ENCODE results near the gene ENGASE. TPM values are rescaled to one million over a fixed set of nuclear protein-coding genes. Genes with fewer than 3 reads are reported as not detected.

Gene ENGASE
- total and polyA plus RNA-seq, 2 donors (not counting 1 experiment from before 2014, with no cell fraction given) = 92.1 to 122 TPM

GRCh38 chr17:79039171-79039570 lies 35.5 kb upstream of the ENGASE start:
- H3K9ac ChIP-seq (ENCODE audit: low read length) = no peak overlapping the region
- WGBS (ENCODE audit: insufficient coverage) = 93% methylated on average over 5 of the region's 8 CpGs
- intact Hi-C loops (cut with micrococcal nuclease) = no loop called here
- H3K36me3 ChIP-seq (replicated peaks in 1 of 2; ENCODE audit: control extremely low read depth in 1 of 2, control insufficient read depth in 1 of 2, extremely low read depth in 1 of 2, insufficient read depth in 2 of 2, low read length in 1 of 2) = no peaks in the 10 kb centered on the region
- no peaks in the 10 kb centered on the region for H3K9me3 ChIP-seq (ENCODE audit: control extremely low read depth in 1 of 3, control insufficient read depth in 2 of 3, insufficient read depth in 1 of 3, low read length in 2 of 3)
- peaks cover 10% of the 10 kb centered on the region for H3K27me3 Mint-ChIP-seq
- H2AFZ ChIP-seq (ENCODE audit: insufficient read depth, low read depth, low read length, poor library complexity, severe bottlenecking) = no peak overlapping the region
- no peaks in the 10 kb centered on the region for H3K9me3 Mint-ChIP-seq (ENCODE audit: insufficient read depth)
- H3K4me1 Mint-ChIP-seq = no peaks in the 10 kb centered on the region
- ChIA-PET CTCF (interaction anchor here (1.9 kb wide), 1 partner anchor 48 kb away, joined by 4 read pairs; no protein-coding TSS in a partner anchor), POLR2A (no interaction called here)
- H3K27ac Mint-ChIP-seq = no peak overlapping the region
- ATAC-seq (ENCODE audit: low read depth) (no peak), DNase-seq (no peak)
- H3K4me3 ChIP-seq (ENCODE audit: control extremely low read depth in 1 of 5, extremely low read depth in 1 of 5, insufficient read depth in 1 of 5, low read depth in 2 of 5, low read length in 4 of 5) = no peak overlapping the region
- H3K79me2 ChIP-seq (ENCODE audit: control insufficient read depth, insufficient read depth, low read length) = no peaks in the 10 kb centered on the region
- H4K20me1 ChIP-seq (ENCODE audit: control insufficient read depth, insufficient read depth, low read length, poor library complexity, severe bottlenecking) = no peaks in the 10 kb centered on the region
- H3K4me2 ChIP-seq (replicated peaks; ENCODE audit: low read depth, low read length, poor library complexity, severe bottlenecking) = no peak overlapping the region
- no peaks in the 10 kb centered on the region for H3K4me1 ChIP-seq (ENCODE audit: control insufficient read depth in 2 of 2, insufficient read depth in 2 of 2, low read length in 2 of 2)
- peaks cover 0 to 3% (median 0%) of the 10 kb centered on the region in 4 experiments for H3K27me3 ChIP-seq (replicated peaks in 1 of 4; ENCODE audit: control extremely low read depth in 1 of 4, control insufficient read depth in 3 of 4, insufficient read depth in 4 of 4, low read length in 3 of 4)
- H3K27ac ChIP-seq (ENCODE audit: low read length in 2 of 2) = no peak overlapping the region
- H3K4me3 Mint-ChIP-seq = no peak overlapping the region
- TF ChIP-seq EZH2 (IDR thresholded peaks at IDR 0.05; ENCODE audit: borderline replicate concordance, insufficient read depth, low read depth, low read length, poor library complexity, severe bottlenecking) (no peak), CTCF (IDR thresholded peaks at IDR 0.05) (no peak)

- Histone ChIP-seq H3K9ac (ENCODE audit: low read length) (no peak overlapping the region), H3K27me3 (replicated peaks in 1 of 4; ENCODE audit: control extremely low read depth in 1 of 4, control insufficient read depth in 3 of 4, insufficient read depth in 4 of 4, low read length in 3 of 4) (peaks cover 0 to 8% (median 0%) of the 10 kb centered on the region in 4 experiments), H3K4me1 (ENCODE audit: control insufficient read depth in 2 of 2, insufficient read depth in 2 of 2, low read length in 2 of 2) (no peaks in the 10 kb centered on the region), H3K4me2 (replicated peaks; ENCODE audit: low read depth, low read length, poor library complexity, severe bottlenecking) (no peak overlapping the region), H2AFZ (ENCODE audit: insufficient read depth, low read depth, low read length, poor library complexity, severe bottlenecking) (no peak overlapping the region), H4K20me1 (ENCODE audit: control insufficient read depth, insufficient read depth, low read length, poor library complexity, severe bottlenecking) (no peaks in the 10 kb centered on the region), H3K9me3 (ENCODE audit: control extremely low read depth in 1 of 3, control insufficient read depth in 2 of 3, insufficient read depth in 1 of 3, low read length in 2 of 3) (no peaks in the 10 kb centered on the region), H3K4me3 (ENCODE audit: control extremely low read depth in 1 of 5, extremely low read depth in 1 of 5, insufficient read depth in 1 of 5, low read depth in 2 of 5, low read length in 4 of 5) (no peak overlapping the region), H3K79me2 (ENCODE audit: control insufficient read depth, insufficient read depth, low read length) (no peaks in the 10 kb centered on the region), H3K27ac (ENCODE audit: low read length in 2 of 2) (no peak overlapping the region), H3K36me3 (replicated peaks in 1 of 2; ENCODE audit: control extremely low read depth in 1 of 2, control insufficient read depth in 1 of 2, extremely low read depth in 1 of 2, insufficient read depth in 2 of 2, low read length in 1 of 2) (no peaks in the 10 kb centered on the region)
- ATAC-seq (ENCODE audit: low read depth) (no peak), DNase-seq (no peak)
- Mint-ChIP-seq H3K4me3 (no peak overlapping the region), H3K4me1 (no peaks in the 10 kb centered on the region), H3K9me3 (ENCODE audit: insufficient read depth) (no peaks in the 10 kb centered on the region), H3K27ac (no peak overlapping the region), H3K27me3 (peaks cover 15% of the 10 kb centered on the region)
- POLR2A ChIA-PET = no interaction called here
- 90% methylated on average over 6 of the region's 6 CpGs for WGBS (ENCODE audit: insufficient coverage)
- intact Hi-C loops (cut with micrococcal nuclease) = loop anchor here (10.0 kb wide), 1 partner anchor 45 kb away; no protein-coding TSS in a partner anchor
- CTCF ChIA-PET = interaction anchor here (1.3 kb wide), 1 partner anchor 353 kb away, joined by 5 read pairs; no protein-coding TSS in a partner anchor
- no peak for TF ChIP-seq CTCF (IDR thresholded peaks at IDR 0.05)
- no peak for TF ChIP-seq EZH2 (IDR thresholded peaks at IDR 0.05; ENCODE audit: borderline replicate concordance, insufficient read depth, low read depth, low read length, poor library complexity, severe bottlenecking)
Measured at GRCh38 chr17:79039886-79040285, 34.7 kb upstream of the ENGASE start.
